ENCODE results near the gene PARN.

DNA sequence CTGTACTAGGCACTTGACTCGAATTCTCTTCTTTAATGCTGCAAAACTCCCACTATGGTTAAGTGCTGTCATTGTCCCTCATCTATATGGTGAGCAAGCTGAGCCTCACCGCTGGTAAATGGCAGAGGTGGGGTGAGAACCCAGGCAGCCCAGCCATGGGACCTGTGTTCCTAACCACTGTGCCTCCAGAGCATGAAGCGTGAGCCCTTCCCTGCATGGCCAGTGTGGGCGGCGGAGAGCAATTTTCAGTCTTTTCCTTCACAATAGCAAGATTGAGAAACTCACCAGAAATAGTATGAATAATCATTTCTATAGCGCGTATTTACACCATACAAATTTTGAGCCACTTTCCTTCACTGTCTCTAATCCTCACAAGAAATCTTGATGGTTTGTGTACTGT lies 11.9 kb upstream of the PARN start:
- TF ChIP-seq POLR2A (IDR thresholded peaks at IDR 0.05): no peak
- TF ChIP-seq, protein P1, sequence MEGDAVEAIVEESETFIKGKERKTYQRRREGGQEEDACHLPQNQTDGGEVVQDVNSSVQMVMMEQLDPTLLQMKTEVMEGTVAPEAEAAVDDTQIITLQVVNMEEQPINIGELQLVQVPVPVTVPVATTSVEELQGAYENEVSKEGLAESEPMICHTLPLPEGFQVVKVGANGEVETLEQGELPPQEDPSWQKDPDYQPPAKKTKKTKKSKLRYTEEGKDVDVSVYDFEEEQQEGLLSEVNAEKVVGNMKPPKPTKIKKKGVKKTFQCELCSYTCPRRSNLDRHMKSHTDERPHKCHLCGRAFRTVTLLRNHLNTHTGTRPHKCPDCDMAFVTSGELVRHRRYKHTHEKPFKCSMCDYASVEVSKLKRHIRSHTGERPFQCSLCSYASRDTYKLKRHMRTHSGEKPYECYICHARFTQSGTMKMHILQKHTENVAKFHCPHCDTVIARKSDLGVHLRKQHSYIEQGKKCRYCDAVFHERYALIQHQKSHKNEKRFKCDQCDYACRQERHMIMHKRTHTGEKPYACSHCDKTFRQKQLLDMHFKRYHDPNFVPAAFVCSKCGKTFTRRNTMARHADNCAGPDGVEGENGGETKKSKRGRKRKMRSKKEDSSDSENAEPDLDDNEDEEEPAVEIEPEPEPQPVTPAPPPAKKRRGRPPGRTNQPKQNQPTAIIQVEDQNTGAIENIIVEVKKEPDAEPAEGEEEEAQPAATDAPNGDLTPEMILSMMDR (IDR thresholded peaks at IDR 0.05): no peak

All from adrenal gland (tissue), 5 donors.